ENCODE data around the gene ADAMTS18.
"Not testable (repeated sequence)": the region's sequence is repeated elsewhere in the genome, so short reads cannot be mapped to it uniquely, and the experiment has no call there.

Gene ADAMTS18

GRCh38 chr16:77276661-77277060 lies 158.2 kb downstream of the ADAMTS18 start:
- DNase-seq, result no peak

DNA sequence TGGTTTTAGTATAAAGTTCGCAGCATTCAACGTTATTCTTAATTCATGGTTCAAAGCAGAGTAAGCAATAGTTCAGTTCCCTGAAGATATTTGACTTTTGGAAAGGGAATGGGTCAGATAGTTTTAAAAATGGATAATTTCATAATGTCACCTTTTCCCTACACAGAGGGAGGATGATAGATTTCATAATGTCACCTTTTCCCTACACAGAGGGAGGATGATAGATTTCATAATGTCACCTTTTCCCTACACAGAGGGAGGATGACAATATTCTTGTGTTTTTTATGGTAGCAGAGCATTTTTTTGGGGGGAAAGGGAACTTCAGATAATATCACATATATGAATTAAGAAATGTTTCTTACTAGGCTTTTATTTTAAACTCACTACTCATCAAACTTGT lies 159.5 kb downstream of the ADAMTS18 start:
- not testable (repeated sequence) for DNase-seq

DNA sequence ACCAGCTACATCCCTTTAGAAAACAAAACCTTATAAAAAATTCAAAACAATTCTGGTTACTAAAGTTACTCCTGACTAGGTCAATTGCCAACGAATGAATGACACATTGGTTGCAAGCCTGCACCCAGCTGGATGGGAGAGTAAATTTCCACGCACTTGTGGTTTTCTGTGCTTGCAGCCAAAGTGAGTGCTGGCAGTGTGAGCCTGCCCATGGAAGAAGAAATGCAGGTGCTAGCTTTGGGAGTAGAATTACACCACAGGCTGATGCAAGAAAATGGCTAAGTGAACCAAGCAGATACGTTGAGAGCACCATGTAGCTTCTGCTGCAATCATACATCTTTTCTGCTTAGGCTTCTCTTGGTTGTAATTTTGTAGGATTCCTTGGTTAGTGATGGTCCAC lies 161.0 kb downstream of the ADAMTS18 start:
- DNase-seq, result no peak

- no peak for DNase-seq
Observed at GRCh38 chr16:77271532-77272426, 163.1 kb downstream of the ADAMTS18 start.

GRCh38 chr16:77266185-77266584 lies 168.6 kb downstream of the ADAMTS18 start:
- not testable (repeated sequence) for DNase-seq

DNA sequence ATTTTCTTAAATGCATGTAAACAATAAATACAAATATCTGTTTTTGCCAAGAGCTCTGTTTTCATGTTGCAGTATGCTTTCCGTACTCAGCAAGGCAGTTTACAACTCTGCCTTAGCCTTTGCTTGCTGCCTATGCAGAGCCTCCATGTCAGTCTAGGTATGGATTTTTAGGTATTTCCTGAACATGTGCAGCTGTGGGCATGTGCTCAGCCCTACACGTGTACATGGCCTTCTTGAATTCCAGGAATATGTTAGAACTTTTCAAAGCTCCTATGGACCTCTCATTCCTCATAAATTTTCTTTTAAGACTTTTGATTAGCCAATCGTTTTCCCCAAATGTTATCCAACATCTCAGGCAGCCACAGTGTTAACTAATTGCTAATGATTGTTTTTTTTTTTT lies 171.9 kb downstream of the ADAMTS18 start:
- DNase-seq, result no peak

DNA sequence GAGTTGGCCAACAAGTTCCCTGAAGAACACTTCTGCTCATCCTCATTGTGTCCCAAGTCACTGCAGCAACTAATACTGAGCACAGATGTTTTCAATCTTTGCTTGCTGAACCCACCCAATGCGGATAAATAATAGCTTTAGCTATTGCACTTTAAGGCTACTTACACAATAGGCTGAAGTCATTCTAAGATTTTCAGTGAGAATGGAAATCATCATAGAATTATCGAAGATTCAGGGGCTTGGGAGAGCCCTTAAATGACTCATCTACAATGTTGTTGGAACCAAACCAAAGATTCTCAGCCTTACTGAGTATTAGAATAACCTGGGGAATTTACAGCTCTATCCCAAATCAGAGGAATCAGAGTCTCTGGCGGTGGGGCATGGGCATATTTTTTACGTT lies 184.4 kb downstream of the ADAMTS18 start:
- DNase-seq, result no peak

GRCh38 chr16:77246150-77246549 lies 188.7 kb downstream of the ADAMTS18 start:
- DNase-seq, result no peak

GRCh38 chr16:77242471-77242870 lies 192.4 kb downstream of the ADAMTS18 start:
- not testable (repeated sequence) for DNase-seq

GRCh38 chr16:77238593-77238992 lies 196.2 kb downstream of the ADAMTS18 start:
- no peak for DNase-seq

DNA sequence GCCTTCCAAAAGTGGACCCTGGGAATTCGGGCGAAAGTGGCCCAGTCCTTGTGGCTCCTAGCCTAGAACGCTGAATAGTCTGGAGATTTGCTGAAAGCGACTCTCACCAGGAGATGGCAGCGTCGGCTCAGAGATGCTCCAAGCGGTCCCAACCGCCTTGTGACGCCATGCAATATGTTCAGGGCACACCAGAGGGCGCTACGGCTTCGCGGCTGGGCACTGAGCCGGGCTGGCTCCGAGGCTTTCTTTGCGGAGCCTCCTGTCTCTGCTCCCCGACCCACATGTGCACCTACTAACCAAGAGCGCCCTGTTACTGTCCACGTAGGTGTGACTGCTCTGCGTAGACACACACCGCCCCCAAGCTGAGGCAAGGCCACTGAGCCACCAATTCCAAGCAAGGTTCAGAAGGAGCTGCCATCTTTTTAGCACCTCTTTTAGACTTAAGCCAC lies 198.7 kb downstream of the ADAMTS18 start:
- no peak for DNase-seq

DNA sequence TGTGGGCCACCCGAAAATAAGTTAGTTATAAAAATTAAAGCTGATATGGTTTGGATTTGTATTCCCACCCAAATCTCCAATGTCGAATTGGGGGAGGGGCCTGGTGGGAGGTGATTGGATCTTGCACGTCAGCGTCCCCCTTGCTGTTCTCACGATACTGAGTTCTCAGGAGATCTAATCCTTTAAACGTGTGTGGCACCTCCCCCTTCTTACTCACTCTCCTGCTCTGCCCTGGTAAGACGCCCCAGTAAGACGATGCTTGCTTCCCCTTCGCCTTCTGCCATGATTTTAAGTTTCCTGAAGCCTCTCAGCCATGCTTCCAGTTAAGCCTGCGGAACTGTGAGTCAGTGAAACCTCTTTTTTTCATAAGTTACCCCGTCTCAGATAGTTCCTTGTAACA lies 200.2 kb downstream of the ADAMTS18 start:
- DNase-seq, result no peak

DNA sequence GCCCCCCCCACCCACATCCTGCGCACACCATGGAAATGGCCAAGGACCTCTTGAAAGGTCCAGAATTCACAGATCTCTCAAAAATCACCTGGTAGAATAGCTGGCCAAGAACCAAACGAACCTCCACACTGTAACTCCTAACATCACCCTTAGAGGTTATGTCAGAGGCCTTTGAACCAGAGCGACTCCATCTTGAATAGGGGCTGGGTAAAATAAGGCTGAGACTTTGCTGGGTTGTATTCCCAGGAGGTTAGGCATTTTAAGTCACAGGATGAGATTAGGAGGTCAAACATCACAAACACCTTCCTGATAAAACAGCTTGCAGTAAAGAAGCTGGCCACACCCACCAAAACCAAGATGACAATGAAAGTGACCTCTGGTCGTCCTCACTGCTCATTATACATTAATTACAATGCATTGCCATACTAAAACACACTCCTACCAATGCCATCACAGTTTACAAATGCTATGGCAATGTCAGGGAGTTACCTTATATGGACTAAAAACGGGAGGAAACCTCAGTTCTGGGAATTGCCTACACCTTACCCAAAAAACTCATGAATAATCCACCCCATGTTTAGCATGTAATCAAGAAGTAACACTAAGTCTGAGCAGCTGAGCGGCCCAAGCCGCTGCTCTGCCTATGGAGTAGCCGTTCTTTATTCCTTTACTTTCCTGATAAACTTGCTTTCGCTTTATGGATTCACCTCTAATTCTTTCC lies 200.9 kb downstream of the ADAMTS18 start:
- DNase-seq, result no peak

All from NCI-H446 treated with DMSO at 0.1 percent for 48 hours (cell line).